MG63 (cell line): ENCODE results near the gene SLC44A3. TPM values are rescaled to one million over a fixed set of nuclear protein-coding genes. Genes with fewer than 3 reads are reported as not detected.

ENCODE experiments used
- DNase-seq: peaks from one replicate; pipeline ENCODE4 v3.0.0-alpha.2; 2020
- H3K27me3 ChIP-seq: fragments of 250-450 bp; sonication (Bioruptor Pico); 2 replicates; pipeline ENCODE4 v1.5.1; 2020; ENCODE audit warnings: mild to moderate bottlenecking, moderate library complexity
- H3K36me3 ChIP-seq: fragments of 250-450 bp; sonication (Bioruptor Pico); 2 replicates; pipeline ENCODE4 v1.5.1; 2020; ENCODE audit warnings: mild to moderate bottlenecking, moderate library complexity
- H3K4me3 ChIP-seq: fragments of 250-450 bp; sonication (Bioruptor Pico); 2 replicates; pipeline ENCODE4 v1.5.1; 2020; ENCODE audit warnings: mild to moderate bottlenecking, moderate library complexity
- H3K9me3 ChIP-seq: fragments of 250-450 bp; sonication (Bioruptor Pico); 2 replicates; pipeline ENCODE4 v1.5.1; 2020; ENCODE audit warnings: mild to moderate bottlenecking, moderate library complexity
- total RNA-seq: library from RNA; depleted of rRNA; stranded (reverse); fragments of >200 nt; shearing (Covaris generic); gene quantifications from 2 replicates; pipeline ENCODE4 v1.2.3, GENCODE V29; 2014; ENCODE audit warnings: low replicate concordance

SLC44A3 gene
- total RNA-seq, 1 experiment from 2014 or later = 0.26 TPM

DNA sequence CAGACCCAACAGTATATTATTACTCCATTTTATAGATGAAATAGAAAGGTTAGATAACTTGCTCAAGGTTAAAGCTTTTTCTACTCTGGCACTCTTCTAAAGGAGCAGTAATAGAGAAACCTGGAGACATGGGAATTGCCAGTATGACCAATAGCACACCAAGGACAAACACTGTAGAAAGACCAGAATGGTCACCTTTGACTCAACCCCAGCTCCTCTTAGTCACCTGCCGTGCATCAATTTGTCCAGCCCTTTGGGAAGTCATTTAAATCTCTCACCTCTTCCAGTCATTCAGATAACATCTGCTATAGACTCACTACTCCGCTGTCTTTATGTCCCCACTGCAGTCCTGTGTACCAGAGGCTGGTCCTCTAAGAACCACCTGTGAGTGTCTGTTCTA lies 23.9 kb upstream of the SLC44A3 start:
- H3K36me3 ChIP-seq = no peaks in the 10 kb centered on the region
- DNase-seq = no peak
- peaks cover 2% of the 10 kb centered on the region for H3K9me3 ChIP-seq
- no peak overlapping the region for H3K4me3 ChIP-seq
- H3K27me3 ChIP-seq = no peaks in the 10 kb centered on the region

GRCh38 chr1:94797291-94797690 lies 22.9 kb upstream of the SLC44A3 start:
- DNase-seq = no peak
- H3K27me3 ChIP-seq = no peaks in the 10 kb centered on the region
- peaks cover 2% of the 10 kb centered on the region for H3K9me3 ChIP-seq
- H3K36me3 ChIP-seq = no peaks in the 10 kb centered on the region
- H3K4me3 ChIP-seq = no peak overlapping the region

DNA sequence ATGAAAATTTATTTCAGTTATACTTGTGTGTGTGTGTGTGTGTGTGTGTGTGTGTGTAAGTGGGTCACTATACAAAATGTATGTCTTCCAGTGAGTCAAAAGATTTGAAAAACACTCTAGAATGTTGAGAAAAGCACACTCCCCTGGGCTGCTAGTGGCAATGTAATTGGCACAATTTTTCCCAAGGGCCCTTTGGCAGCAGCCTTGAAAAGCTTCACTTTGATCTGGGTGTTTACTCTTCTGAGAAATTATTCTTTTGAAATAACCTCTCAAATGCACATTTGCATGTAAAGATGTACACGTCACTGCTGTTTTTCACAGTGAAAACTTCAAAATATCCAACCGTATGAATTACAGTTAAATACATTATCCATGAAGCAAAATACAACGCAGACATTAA lies 22.1 kb upstream of the SLC44A3 start:
- Histone ChIP-seq H3K27me3 (no peaks in the 10 kb centered on the region), H3K9me3 (peaks cover 2% of the 10 kb centered on the region), H3K36me3 (no peaks in the 10 kb centered on the region), H3K4me3 (no peak overlapping the region)
- DNase-seq = no peak

GRCh38 chr1:94798462-94798861 lies 21.7 kb upstream of the SLC44A3 start:
- no peak for DNase-seq
- peaks cover 2% of the 10 kb centered on the region for H3K9me3 ChIP-seq
- no peaks in the 10 kb centered on the region for H3K36me3 ChIP-seq
- H3K27me3 ChIP-seq = no peaks in the 10 kb centered on the region
- H3K4me3 ChIP-seq = no peak overlapping the region

DNA sequence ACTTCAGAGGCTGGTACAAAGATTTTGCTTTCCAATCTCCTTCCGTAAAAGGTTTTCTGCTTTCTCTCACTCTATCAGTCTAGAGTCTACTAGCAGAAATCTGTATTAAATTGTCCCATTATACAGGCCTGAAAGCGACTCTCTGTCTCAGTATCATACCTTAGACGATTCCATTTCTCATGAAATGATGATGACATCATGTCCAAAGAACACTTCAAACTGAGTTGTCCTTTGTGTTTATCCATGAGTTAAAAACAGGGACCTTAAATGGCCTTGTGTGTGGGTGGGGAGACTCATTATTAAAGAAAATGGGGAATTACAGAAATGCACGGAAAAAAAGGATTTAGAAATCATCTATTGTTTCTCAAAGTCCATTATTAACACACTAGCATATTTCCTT lies 21.0 kb upstream of the SLC44A3 start:
- H3K4me3 ChIP-seq = no peak overlapping the region
- H3K9me3 ChIP-seq = peaks cover 2% of the 10 kb centered on the region
- H3K36me3 ChIP-seq = no peaks in the 10 kb centered on the region
- no peaks in the 10 kb centered on the region for H3K27me3 ChIP-seq
- no peak for DNase-seq

- Histone ChIP-seq H3K9me3 (no peaks in the 10 kb centered on the region), H3K27me3 (no peaks in the 10 kb centered on the region), H3K36me3 (no peaks in the 10 kb centered on the region), H3K4me3 (no peak overlapping the region)
- no peak for DNase-seq
Measured at GRCh38 chr1:94801919-94802546, 18.1 kb upstream of the SLC44A3 start.

- Histone ChIP-seq H3K36me3 (no peaks in the 10 kb centered on the region), H3K4me3 (no peak overlapping the region), H3K27me3 (no peaks in the 10 kb centered on the region), H3K9me3 (no peaks in the 10 kb centered on the region)
- DNase-seq = no peak
Measured at GRCh38 chr1:94803106-94803505, 17.1 kb upstream of the SLC44A3 start.

DNA sequence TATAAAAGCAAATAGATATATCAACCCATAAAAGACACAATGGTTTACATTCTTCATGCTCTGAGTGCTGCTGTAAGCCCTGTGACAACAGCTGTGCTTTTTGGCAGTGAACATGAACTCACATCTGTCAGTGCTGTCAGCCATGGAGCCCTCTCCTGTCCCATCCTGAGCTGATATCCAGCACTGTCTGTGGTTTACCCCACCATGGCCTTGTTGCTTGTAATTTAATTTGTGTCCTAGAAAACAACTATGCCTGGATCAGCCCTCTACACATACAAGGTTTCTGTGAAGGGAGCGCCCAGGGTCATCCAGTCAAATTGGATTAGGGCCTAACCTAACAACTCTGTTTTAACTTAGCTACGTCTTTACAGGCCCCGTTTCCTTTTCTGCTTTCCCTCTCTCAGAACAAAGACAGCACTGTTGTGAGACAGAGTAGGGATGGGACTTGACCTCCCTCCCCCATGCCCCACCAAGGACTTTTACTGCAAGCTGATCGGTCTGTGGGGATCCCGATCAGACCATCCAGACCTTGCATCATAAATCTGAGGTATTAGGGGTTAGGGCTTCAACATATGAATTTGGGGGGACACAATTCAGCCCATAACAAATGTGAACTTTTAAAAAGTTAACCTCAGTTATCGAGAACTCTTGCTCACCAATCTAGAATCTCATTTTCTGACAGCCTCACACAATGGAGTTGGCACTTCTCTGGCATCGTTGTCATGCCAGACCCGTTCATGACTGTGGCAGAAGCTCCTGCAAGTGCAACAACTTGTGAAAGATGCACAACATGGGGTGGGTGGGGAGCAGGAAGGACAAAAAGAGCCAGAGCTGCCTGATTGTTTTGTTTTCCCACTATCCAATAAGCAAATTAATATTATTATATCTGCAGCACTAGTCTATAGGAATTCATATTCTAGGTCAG lies 16.4 kb upstream of the SLC44A3 start:
- H3K27me3 ChIP-seq = no peaks in the 10 kb centered on the region
- H3K36me3 ChIP-seq = no peaks in the 10 kb centered on the region
- no peaks in the 10 kb centered on the region for H3K9me3 ChIP-seq
- peak; percentile 6 for DNase-seq
- no peak overlapping the region for H3K4me3 ChIP-seq

- H3K4me3 ChIP-seq = no peak overlapping the region
- H3K36me3 ChIP-seq = no peaks in the 10 kb centered on the region
- no peak for DNase-seq
- no peaks in the 10 kb centered on the region for H3K9me3 ChIP-seq
- no peaks in the 10 kb centered on the region for H3K27me3 ChIP-seq
Measured at GRCh38 chr1:94804442-94804837, 15.7 kb upstream of the SLC44A3 start.

DNA sequence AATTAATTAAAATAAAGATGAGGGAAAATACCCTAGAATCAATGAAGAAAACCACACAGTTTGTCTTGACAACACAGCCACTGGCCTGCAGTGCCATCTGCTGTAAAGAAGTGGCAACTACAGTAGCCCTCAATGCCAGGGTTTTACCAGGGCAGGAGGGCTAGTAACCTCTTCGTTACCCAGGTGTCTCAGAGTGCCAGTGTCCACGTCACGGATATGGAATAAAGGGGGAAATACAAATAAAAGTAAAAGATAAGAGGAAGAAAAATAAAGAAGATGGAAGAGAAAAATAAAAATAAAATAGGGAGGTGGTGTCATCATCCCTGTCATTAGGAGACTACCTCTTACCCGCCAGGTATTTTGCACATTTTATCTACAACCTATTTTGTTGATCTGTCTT lies 14.2 kb upstream of the SLC44A3 start:
- DNase-seq = peak; percentile 13
- no peaks in the 10 kb centered on the region for H3K27me3 ChIP-seq
- H3K4me3 ChIP-seq = no peak overlapping the region
- no peaks in the 10 kb centered on the region for H3K9me3 ChIP-seq
- H3K36me3 ChIP-seq = no peaks in the 10 kb centered on the region

GRCh38 chr1:94806441-94806871 lies 13.7 kb upstream of the SLC44A3 start:
- H3K9me3 ChIP-seq = no peaks in the 10 kb centered on the region
- H3K27me3 ChIP-seq = no peaks in the 10 kb centered on the region
- DNase-seq = no peak
- no peaks in the 10 kb centered on the region for H3K36me3 ChIP-seq
- H3K4me3 ChIP-seq = no peak overlapping the region

GRCh38 chr1:94807742-94808491 lies 12.2 kb upstream of the SLC44A3 start:
- no peaks in the 10 kb centered on the region for H3K9me3 ChIP-seq
- H3K36me3 ChIP-seq = no peaks in the 10 kb centered on the region
- H3K27me3 ChIP-seq = no peaks in the 10 kb centered on the region
- DNase-seq = no peak
- H3K4me3 ChIP-seq = no peak overlapping the region

GRCh38 chr1:94808669-94809068 lies 11.5 kb upstream of the SLC44A3 start:
- no peaks in the 10 kb centered on the region for H3K36me3 ChIP-seq
- H3K9me3 ChIP-seq = no peaks in the 10 kb centered on the region
- no peak for DNase-seq
- 0 out of 2 replicates have a peak, but pooled peaks cover 2% of the 10 kb centered on the region for H3K27me3 ChIP-seq
- H3K4me3 ChIP-seq = no peak overlapping the region

DNA sequence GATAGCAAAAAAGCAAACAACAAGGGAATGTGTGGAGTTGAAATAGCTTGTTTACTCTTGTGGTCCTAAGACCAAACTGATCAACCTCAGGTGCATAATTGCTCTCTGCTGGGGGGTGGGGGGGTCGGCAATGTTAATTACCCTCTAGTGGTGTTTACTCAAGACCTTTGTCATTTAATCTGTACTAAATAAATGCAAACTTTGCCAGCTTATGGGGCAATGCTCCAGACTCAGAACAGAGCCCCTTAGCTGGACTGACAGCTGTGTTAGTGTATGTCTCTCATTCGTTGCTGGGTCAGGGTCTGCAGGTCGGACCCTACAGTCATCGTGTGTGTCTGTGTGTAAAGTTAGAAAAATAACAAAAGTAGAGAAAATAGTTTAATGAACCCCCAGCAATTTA lies 7.2 kb upstream of the SLC44A3 start:
- Histone ChIP-seq H3K4me3 (no peak overlapping the region), H3K27me3 (0 out of 2 replicates have a peak, but pooled peaks cover 2% of the 10 kb centered on the region)
- no peak for DNase-seq

DNA sequence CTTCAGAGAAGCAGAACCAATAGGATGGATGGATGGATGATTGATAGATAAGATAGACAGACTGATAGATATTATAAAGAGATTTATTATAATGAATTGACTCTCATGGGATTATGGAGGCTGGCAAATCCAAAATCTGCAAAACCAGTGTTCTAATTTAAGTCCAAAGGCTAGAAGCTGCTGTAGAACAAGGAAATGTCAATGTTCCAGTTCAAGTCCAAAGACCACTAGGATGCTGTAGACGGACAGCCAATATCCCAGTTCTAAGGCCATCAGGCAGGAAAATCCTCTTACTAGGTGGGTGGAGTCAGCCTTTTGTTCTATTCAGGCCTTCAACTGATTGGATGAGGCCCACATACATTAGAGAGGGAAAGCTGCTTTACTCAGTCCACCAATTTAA lies 4.1 kb upstream of the SLC44A3 start:
- no peak for DNase-seq
- H3K4me3 ChIP-seq = no peak overlapping the region
- 0 out of 2 replicates have a peak, but pooled peaks cover 2% of the 10 kb centered on the region for H3K27me3 ChIP-seq
- H3K36me3 ChIP-seq = no peaks in the 10 kb centered on the region
- no peaks in the 10 kb centered on the region for H3K9me3 ChIP-seq

More for the DNA sequence above, 7.2 kb upstream of the SLC44A3 start:
- Histone ChIP-seq H3K9me3 (no peaks in the 10 kb centered on the region), H3K36me3 (no peaks in the 10 kb centered on the region)

- Histone ChIP-seq H3K27me3 (peaks cover 2% of the 10 kb centered on the region; the same call in 1 of the 2 replicates), H3K36me3 (no peaks in the 10 kb centered on the region)
- no peak for DNase-seq
Measured at GRCh38 chr1:94817712-94818111, 2.4 kb upstream of the SLC44A3 start.

More at GRCh38 chr1:94817712-94818111, 2.4 kb upstream of the SLC44A3 start:
- H3K9me3 ChIP-seq = no peaks in the 10 kb centered on the region
- no peak overlapping the region for H3K4me3 ChIP-seq
